ENCODE data around the gene NAPSA.

NAPSA gene

DNA sequence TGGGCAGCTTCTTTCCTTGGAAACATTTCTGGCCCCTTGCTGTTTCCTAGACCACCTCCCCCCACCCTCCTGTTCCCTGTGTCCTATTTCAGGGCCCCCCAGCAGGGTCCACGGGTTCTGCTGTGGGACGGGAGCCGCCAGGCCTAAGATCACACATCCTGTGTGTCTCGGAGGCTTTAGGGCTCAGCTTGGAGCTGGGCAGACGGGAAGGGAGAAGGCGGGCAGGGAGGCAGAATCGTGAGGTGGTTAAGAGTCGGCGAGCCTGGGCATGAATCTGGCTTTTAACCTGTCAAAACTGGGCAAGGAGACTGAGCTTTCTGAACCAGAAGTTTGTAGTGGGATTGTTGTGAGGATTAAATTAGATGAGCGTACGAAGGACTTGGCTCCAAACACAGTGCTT lies 41.1 kb downstream of the NAPSA start:
- Mint-ChIP-seq H3K27ac (no peak overlapping the region), H3K27me3 (ENCODE audit: low read depth, poor library complexity) (peaks cover 36% of the 10 kb centered on the region), H3K4me1 (peaks cover 37% of the 10 kb centered on the region), H3K9me3 (peaks cover 12% of the 10 kb centered on the region), H3K36me3 (ENCODE audit: low read depth) (peaks cover 5% of the 10 kb centered on the region), H3K4me3 (peak overlapping the region; percentile 6)
- TF ChIP-seq, protein P1, sequence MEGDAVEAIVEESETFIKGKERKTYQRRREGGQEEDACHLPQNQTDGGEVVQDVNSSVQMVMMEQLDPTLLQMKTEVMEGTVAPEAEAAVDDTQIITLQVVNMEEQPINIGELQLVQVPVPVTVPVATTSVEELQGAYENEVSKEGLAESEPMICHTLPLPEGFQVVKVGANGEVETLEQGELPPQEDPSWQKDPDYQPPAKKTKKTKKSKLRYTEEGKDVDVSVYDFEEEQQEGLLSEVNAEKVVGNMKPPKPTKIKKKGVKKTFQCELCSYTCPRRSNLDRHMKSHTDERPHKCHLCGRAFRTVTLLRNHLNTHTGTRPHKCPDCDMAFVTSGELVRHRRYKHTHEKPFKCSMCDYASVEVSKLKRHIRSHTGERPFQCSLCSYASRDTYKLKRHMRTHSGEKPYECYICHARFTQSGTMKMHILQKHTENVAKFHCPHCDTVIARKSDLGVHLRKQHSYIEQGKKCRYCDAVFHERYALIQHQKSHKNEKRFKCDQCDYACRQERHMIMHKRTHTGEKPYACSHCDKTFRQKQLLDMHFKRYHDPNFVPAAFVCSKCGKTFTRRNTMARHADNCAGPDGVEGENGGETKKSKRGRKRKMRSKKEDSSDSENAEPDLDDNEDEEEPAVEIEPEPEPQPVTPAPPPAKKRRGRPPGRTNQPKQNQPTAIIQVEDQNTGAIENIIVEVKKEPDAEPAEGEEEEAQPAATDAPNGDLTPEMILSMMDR (IDR thresholded peaks at IDR 0.05) = no peak
- DNase-seq = no peak

GRCh38 chr19:50323782-50324133 lies 41.7 kb downstream of the NAPSA start:
- Mint-ChIP-seq H3K27me3 (ENCODE audit: low read depth, poor library complexity) (peaks cover 32% of the 10 kb centered on the region), H3K4me1 (peaks cover 40% of the 10 kb centered on the region), H3K27ac (no peak overlapping the region), H3K9me3 (peaks cover 12% of the 10 kb centered on the region), H3K4me3 (no peak overlapping the region), H3K36me3 (ENCODE audit: low read depth) (peaks cover 5% of the 10 kb centered on the region)
- TF ChIP-seq, protein P1 (IDR thresholded peaks at IDR 0.05) = no peak
- DNase-seq = no peak

- Mint-ChIP-seq H3K9me3 (peaks cover 12% of the 10 kb centered on the region), H3K27ac (no peak overlapping the region), H3K4me3 (no peak overlapping the region), H3K36me3 (ENCODE audit: low read depth) (peaks cover 5% of the 10 kb centered on the region), H3K4me1 (peaks cover 40% of the 10 kb centered on the region), H3K27me3 (ENCODE audit: low read depth, poor library complexity) (peaks cover 29% of the 10 kb centered on the region)
- no peak for DNase-seq
- TF ChIP-seq, protein P1 (IDR thresholded peaks at IDR 0.05) = no peak
Measured at GRCh38 chr19:50322931-50323781, 42.3 kb downstream of the NAPSA start.

GRCh38 chr19:50322234-50322633 lies 43.2 kb downstream of the NAPSA start:
- TF ChIP-seq, protein P1 (IDR thresholded peaks at IDR 0.05) = no peak

GRCh38 chr19:50321831-50322230 lies 43.6 kb downstream of the NAPSA start:
- H3K27me3 Mint-ChIP-seq (ENCODE audit: low read depth, poor library complexity) = peaks cover 23% of the 10 kb centered on the region
- no peak for DNase-seq
- H3K36me3 Mint-ChIP-seq (ENCODE audit: low read depth) = no peaks in the 10 kb centered on the region
- TF ChIP-seq, protein P1 (IDR thresholded peaks at IDR 0.05) = no peak
- H3K4me3 Mint-ChIP-seq = no peak overlapping the region
- H3K27ac Mint-ChIP-seq = no peak overlapping the region
- peaks cover 30% of the 10 kb centered on the region for H3K4me1 Mint-ChIP-seq
- peaks cover 3% of the 10 kb centered on the region for H3K9me3 Mint-ChIP-seq

More at GRCh38 chr19:50322234-50322633, 43.2 kb downstream of the NAPSA start:
- DNase-seq = no peak
- Mint-ChIP-seq H3K27me3 (ENCODE audit: low read depth, poor library complexity) (peaks cover 24% of the 10 kb centered on the region), H3K36me3 (ENCODE audit: low read depth) (peaks cover 2% of the 10 kb centered on the region), H3K27ac (no peak overlapping the region), H3K4me1 (peaks cover 34% of the 10 kb centered on the region), H3K4me3 (no peak overlapping the region), H3K9me3 (peaks cover 7% of the 10 kb centered on the region)

- Mint-ChIP-seq H3K9me3 (no peaks in the 10 kb centered on the region), H3K4me3 (no peak overlapping the region), H3K4me1 (peaks cover 28% of the 10 kb centered on the region), H3K36me3 (ENCODE audit: low read depth) (no peaks in the 10 kb centered on the region), H3K27ac (no peak overlapping the region), H3K27me3 (ENCODE audit: low read depth, poor library complexity) (peaks cover 18% of the 10 kb centered on the region)
- TF ChIP-seq, protein P1 (IDR thresholded peaks at IDR 0.05) = no peak
- DNase-seq = no peak
Measured at GRCh38 chr19:50320596-50320995, 44.8 kb downstream of the NAPSA start.
